Ectodermal cell (in vitro differentiated cells): ENCODE results near the gene AP2A2.
"Not testable (repeated sequence)": the region's sequence is repeated elsewhere in the genome, so short reads cannot be mapped to it uniquely, and the experiment has no call there.

Experiments
- H3K27ac ChIP-seq: 2 replicates; pipeline ENCODE4 v1.7.0; 2013; ENCODE audit warnings: mild to moderate bottlenecking, low read depth, low read length; ENCODE audit not compliant: insufficient read depth, poor library complexity, severe bottlenecking
- H3K27me3 ChIP-seq: 2 replicates; pipeline ENCODE4 v1.7.0; 2013; ENCODE audit warnings: mild to moderate bottlenecking, low read length; ENCODE audit not compliant: insufficient read depth, control insufficient read depth, poor library complexity, severe bottlenecking
- H3K36me3 ChIP-seq: one replicate; pipeline ENCODE4 v1.7.0; 2013; ENCODE audit warnings: low read length; ENCODE audit not compliant: control insufficient read depth, insufficient read depth
- H3K4me1 ChIP-seq: one replicate; pipeline ENCODE4 v1.7.0; 2013; ENCODE audit warnings: low read length; ENCODE audit not compliant: control insufficient read depth, insufficient read depth
- H3K4me3 ChIP-seq: 2 replicates; pipeline ENCODE4 v1.7.0; 2013; ENCODE audit warnings: low read depth, low read length, control low read depth; ENCODE audit not compliant: insufficient read depth
- H3K9me3 ChIP-seq: 2 replicates; pipeline ENCODE4 v1.7.0; 2013; ENCODE audit warnings: mild to moderate bottlenecking, low read length, moderate library complexity; ENCODE audit not compliant: control insufficient read depth
- WGBS, 2 experiments: methylation state at CpG; one replicate each; pipeline ENCODE4 v1.1.7; 2013; ENCODE audit warnings: missing lambda C conversion rate in 2 of 2; 5-methylcytosine and 5-hydroxymethylcytosine counted together

Gene AP2A2

GRCh38 chr11:972523-973211, 47.0 kb downstream of the AP2A2 start:
- no peak overlapping the region for H3K4me3 ChIP-seq
- no peaks in the 10 kb centered on the region for H3K4me1 ChIP-seq
- H3K27me3 ChIP-seq, result no peaks in the 10 kb centered on the region
- 96 to 97% methylated on average over 26 of the region's 26 CpGs for WGBS, 2 experiments
- peaks cover 23% of the 10 kb centered on the region for H3K36me3 ChIP-seq
- no peak overlapping the region for H3K27ac ChIP-seq
- H3K9me3 ChIP-seq, result no peaks in the 10 kb centered on the region

- 96 to 97% methylated on average over 11 of the region's 11 CpGs for WGBS, 2 experiments
- Histone ChIP-seq H3K27me3 (no peaks in the 10 kb centered on the region), H3K36me3 (peaks cover 28% of the 10 kb centered on the region), H3K27ac (no peak overlapping the region), H3K4me1 (no peaks in the 10 kb centered on the region), H3K4me3 (no peak overlapping the region), H3K9me3 (no peaks in the 10 kb centered on the region)
These were observed 47.6 kb downstream of the AP2A2 start for GRCh38 chr11:973237-973636.

- WGBS, 2 experiments, result 90% methylated on average over 41 of the region's 41 CpGs
- H3K27me3 ChIP-seq, H3K4me1 ChIP-seq, H3K27ac ChIP-seq, H3K9me3 ChIP-seq, H3K4me3 ChIP-seq: not testable (repeated sequence)
- H3K36me3 ChIP-seq, result peaks cover 29% of the 10 kb centered on the region
These were observed 49.7 kb downstream of the AP2A2 start for GRCh38 chr11:975376-975775.

- Histone ChIP-seq H3K4me1 (no peaks in the 10 kb centered on the region), H3K36me3 (peaks cover 29% of the 10 kb centered on the region)
- WGBS, 2 experiments, result 76 to 79% methylated on average over 15 of the region's 15 CpGs
These were observed 50.2 kb downstream of the AP2A2 start for GRCh38 chr11:975827-976226.

GRCh38 chr11:976431-977160, 50.9 kb downstream of the AP2A2 start:
- H3K27ac ChIP-seq, result no peak overlapping the region
- H3K4me1 ChIP-seq, result no peaks in the 10 kb centered on the region
- no peak overlapping the region for H3K4me3 ChIP-seq
- peaks cover 34% of the 10 kb centered on the region for H3K36me3 ChIP-seq
- 93 to 94% methylated on average over 26 of the region's 26 CpGs for WGBS, 2 experiments
- no peaks in the 10 kb centered on the region for H3K27me3 ChIP-seq
- H3K9me3 ChIP-seq, result no peaks in the 10 kb centered on the region

More at GRCh38 chr11:975827-976226, 50.2 kb downstream of the AP2A2 start:
- Histone ChIP-seq H3K4me3 (no peak overlapping the region), H3K9me3 (no peaks in the 10 kb centered on the region), H3K27me3 (no peaks in the 10 kb centered on the region), H3K27ac (no peak overlapping the region)

GRCh38 chr11:977830-978720, 52.4 kb downstream of the AP2A2 start:
- H3K4me3 ChIP-seq, result no peak overlapping the region
- H3K9me3 ChIP-seq, result no peaks in the 10 kb centered on the region
- no peaks in the 10 kb centered on the region for H3K27me3 ChIP-seq
- H3K27ac ChIP-seq, result no peak overlapping the region
- peaks cover 21% of the 10 kb centered on the region for H3K36me3 ChIP-seq
- 94 to 95% methylated on average over 28 of the region's 28 CpGs for WGBS, 2 experiments
- H3K4me1 ChIP-seq, result no peaks in the 10 kb centered on the region

- Histone ChIP-seq H3K36me3 (peaks cover 17% of the 10 kb centered on the region), H3K4me3 (no peak overlapping the region)
- 95% methylated on average over 16 of the region's 16 CpGs for WGBS, 2 experiments
These were observed 53.1 kb downstream of the AP2A2 start for GRCh38 chr11:978781-979180.

GRCh38 chr11:980438-981357, 55.0 kb downstream of the AP2A2 start:
- no peaks in the 10 kb centered on the region for H3K4me1 ChIP-seq
- H3K4me3 ChIP-seq, result no peak overlapping the region
- no peaks in the 10 kb centered on the region for H3K27me3 ChIP-seq
- no peaks in the 10 kb centered on the region for H3K9me3 ChIP-seq
- peaks cover 27% of the 10 kb centered on the region for H3K36me3 ChIP-seq
- no peak overlapping the region for H3K27ac ChIP-seq
- 96% methylated on average over 26 of the region's 26 CpGs for WGBS, 2 experiments

More at GRCh38 chr11:978781-979180, 53.1 kb downstream of the AP2A2 start:
- no peaks in the 10 kb centered on the region for H3K4me1 ChIP-seq
- H3K9me3 ChIP-seq, result no peaks in the 10 kb centered on the region
- H3K27me3 ChIP-seq, result no peaks in the 10 kb centered on the region
- H3K27ac ChIP-seq, result no peak overlapping the region

GRCh38 chr11:981764-982163, 56.1 kb downstream of the AP2A2 start:
- Histone ChIP-seq H3K27me3 (no peaks in the 10 kb centered on the region), H3K36me3 (peaks cover 37% of the 10 kb centered on the region), H3K4me3 (no peak overlapping the region), H3K27ac (no peak overlapping the region), H3K4me1 (no peaks in the 10 kb centered on the region), H3K9me3 (no peaks in the 10 kb centered on the region)
- 96 to 97% methylated on average over 14 of the region's 14 CpGs for WGBS, 2 experiments
